LoVo (cell line): Measurements from ENCODE around the gene SLC25A34.
"Not testable (repeated sequence)": the region's sequence is repeated elsewhere in the genome, so short reads cannot be mapped to it uniquely, and the experiment has no call there.

Experiments
- DNase-seq: peaks from one replicate; pipeline ENCODE4 v3.0.0-alpha.2; 2016; ENCODE audit warnings: low spot score

The SLC25A34 gene

DNA sequence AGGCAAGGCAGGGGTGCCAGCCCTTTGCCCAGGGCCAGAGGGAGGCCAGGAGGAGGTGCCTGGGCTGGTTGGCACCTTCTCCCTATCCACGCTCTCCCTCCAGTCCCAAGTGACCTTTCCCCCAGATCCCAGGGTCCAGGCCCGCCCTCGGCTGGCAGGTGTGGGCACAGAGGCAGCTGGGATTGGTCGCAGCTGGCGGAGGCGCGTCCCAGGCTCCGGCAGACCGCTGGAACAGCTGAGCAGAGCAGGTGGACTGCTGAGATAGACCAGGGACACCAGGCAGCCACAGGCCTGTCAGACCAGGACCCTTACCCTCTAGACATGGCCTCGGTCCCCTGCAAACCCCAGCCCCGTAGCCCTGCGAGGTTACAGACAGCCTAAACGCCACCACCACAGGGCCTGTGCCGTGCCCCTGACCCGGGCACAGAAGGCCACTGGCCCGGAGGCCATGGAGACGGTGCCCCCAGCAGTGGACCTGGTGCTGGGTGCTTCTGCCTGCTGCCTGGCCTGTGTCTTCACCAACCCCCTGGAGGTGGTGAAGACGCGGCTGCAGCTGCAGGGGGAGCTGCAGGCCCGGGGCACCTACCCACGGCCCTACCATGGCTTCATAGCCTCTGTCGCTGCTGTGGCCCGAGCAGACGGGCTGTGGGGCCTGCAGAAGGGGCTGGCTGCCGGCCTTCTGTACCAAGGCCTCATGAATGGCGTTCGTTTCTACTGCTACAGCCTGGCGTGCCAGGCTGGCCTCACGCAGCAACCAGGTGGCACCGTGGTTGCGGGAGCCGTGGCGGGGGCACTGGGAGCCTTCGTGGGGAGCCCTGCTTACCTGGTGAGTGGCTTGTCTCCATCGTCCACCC, at the start of gene SLC25A34:
Gene SLC25A34, plus strand, starts transcription at position 221 of the 854 bp plus-strand sequence. Its CDS starts 228 bp downstream, at position 449.
- DNase-seq, result no peak

DNA sequence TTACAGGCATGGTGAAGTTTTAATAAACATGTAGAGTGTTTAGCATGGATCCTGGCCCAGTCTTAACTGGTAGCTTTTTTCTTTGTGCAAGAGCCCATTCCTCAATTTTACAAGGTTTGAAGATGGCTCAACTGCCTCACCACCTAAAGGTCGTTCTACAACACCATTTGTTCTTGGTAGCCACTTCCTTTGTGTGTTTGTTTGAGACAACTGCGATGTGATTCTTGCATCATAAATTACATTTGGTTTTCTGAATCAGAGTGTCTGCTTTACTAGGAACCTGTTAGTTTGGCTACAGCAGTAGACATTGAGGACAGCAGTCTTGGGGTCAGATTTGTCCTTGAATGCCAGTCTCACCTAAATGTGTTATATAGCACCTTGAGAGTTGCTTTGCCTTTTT, 48.6 kb upstream of the SLC25A34 start:
- no peak for DNase-seq

DNA sequence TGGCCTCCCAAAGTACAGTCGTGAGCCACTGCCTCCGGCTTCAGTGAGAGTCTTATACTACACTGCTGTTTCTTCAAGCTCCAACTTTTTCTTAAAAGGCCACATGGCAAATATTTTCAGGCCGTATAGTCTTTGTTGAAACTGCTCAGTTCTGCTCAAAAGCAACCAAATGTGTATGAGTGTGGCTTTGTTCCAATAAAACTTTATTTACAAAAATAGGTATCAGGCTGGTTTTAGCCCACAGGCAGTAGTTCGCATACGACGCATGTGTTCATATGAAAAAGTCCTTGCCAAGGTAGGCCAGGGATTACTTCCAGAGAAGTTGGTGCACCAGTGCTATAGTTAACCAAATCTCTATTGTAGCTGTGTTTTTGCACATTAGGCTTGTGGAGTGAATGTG, 45.7 kb upstream of the SLC25A34 start:
- no peak for DNase-seq

DNA sequence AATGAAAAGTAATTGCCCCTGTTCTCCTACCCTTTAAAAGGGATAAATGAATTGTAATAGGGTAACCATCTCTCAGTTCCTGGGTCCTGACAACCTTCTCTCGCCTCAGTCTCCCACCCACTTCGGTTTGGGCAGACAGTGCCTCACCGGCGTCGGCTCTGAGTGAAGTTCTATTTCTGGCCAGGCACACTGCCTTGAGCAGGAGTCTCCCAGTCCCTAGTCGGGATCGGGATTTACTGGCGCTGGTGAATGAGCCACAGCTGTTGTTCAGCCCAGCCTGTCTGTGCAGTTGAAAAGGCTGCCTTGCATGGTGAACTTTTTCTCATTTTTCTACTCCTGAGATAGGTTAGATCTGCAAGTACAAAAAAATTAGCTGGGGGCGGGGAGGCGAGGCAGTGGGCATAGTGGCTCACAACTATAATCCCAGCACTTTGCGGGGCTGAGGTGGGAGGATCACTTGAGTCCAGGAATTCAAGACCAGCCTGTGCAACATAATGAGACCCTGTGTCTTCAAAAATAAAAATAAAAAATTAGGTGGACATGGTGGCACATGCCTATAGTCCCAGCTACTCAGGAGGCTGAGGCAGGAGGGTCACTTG, 44.5 kb upstream of the SLC25A34 start:
- no peak for DNase-seq

DNA sequence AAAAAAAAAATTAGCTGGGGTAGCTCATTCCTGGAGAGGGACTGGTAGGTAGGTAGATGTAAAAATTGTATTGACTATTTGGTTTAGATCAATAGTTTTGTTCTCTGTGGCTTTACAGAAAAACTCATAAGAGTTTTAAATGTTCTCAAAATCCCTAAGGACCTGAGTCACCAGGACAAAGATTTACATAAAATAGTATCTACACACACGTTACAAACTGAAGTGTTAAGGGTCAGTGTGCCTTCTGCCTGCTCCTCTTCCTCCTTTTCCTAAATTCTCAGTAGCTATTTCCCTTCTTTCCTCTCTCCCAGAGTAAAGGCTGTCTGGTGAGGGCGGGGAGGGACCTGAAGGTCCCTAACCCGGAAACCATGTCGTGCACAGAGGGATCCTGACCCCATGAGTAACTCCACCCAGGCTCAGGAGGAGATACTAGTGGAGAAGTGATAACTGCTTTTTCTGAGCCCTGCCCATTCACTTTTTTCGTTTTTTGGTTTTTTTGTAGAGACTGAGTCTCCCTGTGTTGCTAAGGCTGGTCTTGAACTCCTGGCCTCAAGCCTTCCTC, 43.9 kb upstream of the SLC25A34 start:
- DNase-seq, result no peak

DNA sequence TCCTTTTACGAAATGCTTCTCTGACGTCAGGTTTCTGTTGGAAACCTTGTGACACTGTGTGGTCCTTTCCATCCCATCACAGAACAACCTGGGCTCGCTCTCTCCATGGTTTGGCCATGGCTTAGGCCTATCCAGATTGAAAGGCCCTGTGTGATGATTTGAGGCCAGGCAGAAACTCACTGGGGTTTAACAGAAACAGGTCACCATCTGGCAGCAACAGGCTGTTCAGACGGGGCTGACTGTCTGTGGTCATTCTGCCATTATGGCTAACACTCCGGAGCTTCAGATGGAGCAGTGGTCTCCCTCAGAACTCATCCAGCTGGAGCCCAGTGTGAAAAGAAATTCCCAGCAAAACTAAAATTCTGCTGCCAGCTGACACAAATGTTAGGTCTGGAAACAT, 42.7 kb upstream of the SLC25A34 start:
- DNase-seq, result no peak

DNA sequence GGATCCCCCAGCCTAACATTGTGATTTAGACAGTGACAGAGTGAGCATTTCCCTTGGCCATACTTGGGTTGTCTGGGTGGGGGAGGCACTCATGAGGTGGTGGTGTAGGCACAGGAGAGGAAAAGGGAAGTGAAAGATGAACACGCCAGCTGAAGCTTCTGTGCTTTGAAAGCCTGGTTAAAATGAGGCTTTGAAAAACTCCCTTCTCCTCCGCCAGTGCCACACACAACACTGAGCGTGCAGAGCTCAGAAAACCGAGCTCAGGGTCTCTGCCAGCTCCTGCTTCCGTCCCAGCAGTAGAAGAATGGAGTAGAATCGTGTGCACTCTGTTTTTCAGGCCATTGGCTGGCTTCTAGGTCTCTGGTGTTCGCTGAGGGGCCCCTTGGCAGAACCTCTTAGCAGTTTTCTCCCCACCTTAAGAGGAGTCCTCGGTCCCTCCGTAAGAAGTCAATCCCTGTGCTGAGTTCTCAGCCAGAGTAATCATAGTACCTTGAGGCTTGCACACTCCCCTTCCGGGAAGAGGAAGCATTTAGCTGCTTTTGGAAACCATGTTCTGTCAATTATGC, 39.0 kb upstream of the SLC25A34 start:
- DNase-seq, result no peak

DNA sequence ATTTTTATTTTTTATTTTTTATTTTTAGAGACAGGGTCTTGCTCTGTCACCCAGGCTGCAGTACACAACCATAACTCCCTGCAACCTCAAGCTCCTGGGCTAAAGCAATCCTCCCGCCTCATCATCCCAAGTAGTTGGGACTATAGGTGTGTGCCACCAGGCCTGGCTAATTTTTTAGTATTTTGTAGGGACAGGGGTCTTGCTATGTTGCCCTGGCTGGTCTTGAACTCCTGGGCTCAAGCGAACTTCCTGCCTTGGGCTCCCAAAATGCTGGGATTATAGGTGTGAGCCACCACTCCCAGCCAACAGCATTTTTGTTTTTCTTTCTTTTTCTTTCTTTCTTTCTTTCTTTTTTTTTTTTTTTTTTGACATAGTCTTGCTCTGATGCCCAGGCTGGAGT, 37.9 kb upstream of the SLC25A34 start:
- DNase-seq, result no peak

DNA sequence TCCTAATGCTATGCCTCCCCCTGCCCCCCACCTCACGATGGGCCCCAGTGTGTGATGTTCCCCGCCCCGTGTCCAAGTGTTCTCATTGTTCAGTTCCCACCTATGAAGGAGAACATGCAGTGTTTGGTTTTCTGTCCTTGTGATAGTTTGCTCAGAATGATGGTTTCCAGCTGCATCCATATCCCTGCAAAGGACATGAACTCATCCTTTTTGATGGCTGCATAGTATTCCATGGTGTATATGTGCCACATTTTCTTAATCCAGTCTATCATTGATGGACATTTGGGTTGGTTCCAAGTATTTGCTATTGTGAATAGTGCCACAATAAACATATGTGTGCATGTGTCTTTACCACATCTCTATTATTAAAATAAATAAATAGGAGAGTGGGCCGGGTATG, 36.7 kb upstream of the SLC25A34 start:
- not testable (repeated sequence) for DNase-seq

DNA sequence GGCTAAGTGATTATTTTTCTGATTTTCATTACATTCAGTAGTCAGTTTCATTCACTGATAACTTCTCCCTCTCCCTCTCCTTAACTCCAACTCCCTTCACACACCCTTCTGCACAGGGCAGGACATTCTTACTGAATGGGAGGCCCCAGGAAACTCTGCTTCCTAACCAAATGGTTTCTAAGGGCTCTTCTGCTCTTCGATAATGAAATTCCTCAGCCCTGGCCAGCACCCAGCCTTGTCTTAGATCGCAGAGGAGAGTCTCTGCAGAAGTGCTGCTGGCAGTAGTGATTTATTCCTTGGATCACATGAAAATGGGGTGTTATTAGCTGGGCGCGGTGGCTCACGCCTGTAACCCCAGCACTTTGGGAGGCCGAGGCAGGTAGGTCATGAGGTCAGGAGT, 35.5 kb upstream of the SLC25A34 start:
- no peak for DNase-seq

DNA sequence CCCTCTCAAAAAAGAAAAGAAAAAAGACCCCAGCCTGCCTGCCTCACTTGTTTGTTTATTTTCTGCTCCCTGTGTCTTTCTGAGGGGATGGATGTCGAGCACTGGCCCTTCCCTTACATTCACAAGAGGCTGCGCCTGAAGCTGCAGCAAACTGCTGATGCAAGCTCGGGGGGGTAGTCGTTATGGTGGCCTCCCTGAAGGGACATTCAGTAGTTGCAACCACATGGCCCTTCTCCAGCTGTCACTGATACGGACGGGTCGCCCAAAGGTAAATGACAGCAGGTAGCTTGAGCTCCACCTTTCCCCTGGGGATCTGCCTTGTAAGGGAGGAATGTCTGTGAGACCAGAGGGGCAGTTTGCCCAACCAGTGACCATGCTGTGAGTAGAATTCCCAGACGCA, 34.3 kb upstream of the SLC25A34 start:
- DNase-seq, result no peak

DNA sequence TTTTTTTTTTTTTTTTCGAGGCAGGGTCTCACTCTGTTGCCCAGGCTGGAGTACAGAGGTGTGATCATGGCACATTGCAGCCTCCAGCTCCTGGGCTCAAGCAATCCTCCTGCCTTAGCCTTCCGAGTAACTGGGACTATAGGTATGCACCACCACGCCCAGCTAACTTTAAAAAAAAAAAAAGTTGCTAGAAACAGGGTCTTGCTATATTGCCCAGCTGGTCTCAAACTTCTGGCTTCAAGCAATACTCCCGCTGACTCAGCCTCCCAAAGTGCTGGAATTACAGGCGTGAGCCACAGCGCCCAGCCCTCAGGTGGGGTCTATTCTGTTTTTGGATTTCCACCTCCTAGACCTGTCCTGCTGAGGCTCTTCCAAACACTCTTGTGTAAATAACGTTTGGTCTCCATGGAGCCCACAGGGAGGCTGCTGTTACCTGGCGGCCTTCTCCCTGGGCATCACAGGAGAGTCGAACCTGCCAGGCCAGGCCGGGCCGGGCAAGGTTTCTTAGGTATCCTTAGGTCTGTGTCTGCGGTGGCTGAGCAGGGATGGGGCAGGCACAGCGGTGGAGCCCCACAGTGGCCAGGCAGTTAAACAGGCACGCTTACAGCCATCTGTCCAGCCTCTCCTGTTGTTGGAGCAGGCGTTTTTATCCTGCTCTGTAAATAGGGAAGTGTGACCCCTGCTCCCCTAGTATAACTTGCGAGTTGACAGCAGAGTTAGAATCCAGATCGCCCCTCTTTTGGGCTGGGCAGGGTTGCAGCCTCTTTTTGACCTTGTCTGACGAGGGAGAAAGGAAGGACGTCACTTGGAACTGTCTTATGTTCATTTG, 33.1 kb upstream of the SLC25A34 start:
- DNase-seq, result no peak

DNA sequence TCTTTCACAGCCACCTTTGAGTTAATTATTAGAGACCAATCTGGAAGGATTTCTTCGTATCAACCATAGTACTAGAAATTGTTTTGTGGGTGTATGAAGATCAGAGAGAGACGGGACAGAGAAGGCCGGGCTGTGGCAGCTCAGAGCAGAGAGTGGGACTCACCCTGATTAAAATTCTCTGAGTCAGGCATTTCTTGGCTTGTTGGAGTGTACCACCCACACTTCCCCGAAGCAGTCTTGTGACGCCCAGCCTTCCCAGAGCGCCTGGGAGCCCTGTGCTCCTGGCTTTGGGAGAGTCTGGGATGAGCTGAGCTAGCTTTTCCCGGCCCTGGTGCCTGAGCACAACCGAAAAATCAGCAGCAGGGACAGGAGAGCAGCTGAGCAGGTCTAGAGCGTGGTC, 32.5 kb upstream of the SLC25A34 start:
- DNase-seq, result no peak

DNA sequence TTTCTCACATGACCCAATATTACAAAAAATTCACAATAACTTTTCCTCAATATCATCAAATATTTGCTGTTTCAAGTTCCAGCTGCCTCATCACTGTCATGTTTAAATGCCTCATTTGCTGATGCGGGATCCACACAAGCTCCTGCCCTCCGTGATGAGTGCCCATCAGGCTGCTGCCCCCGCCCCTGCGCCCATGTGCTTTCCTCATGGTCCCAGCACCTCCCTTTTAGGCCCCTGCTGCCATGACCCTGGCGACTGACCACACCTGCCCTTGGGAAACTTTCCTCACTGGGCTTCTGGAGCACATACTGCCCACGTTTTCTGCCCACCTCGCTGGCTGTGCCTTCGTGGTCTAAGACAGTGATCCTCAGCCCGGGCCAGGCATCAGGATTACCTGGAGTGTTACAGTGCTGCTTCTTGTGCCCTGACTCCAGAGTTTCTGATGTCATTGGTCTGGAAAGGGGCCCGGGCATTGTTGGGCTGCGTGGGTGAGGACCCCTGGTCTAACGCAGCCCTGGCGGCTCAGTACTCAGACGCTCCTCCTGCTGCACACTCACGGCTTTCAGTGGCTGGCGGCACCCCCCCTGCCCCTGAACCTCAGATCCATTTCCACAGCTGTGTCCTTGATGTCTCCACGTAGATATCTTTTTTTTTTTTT, 31.4 kb upstream of the SLC25A34 start:
- DNase-seq, result no peak

DNA sequence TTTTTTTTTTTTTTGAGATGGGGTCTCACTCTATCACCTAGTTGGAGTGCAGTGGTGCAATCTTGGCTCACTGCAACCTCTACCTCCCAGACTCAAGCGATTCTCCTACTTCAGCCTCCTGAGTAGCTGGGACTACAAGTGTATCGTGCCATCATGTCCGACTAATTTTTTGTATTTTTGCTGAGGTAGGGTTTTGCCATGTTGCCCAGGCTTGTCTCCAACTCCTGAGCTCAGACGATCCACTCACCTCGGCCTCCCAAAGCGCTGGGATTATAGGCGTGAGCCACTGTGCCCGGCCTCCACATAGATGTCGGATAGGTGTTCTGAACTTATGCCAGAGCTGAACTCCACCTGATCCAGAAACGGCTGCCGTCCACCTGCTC, 30.9 kb upstream of the SLC25A34 start:
- no peak for DNase-seq

DNA sequence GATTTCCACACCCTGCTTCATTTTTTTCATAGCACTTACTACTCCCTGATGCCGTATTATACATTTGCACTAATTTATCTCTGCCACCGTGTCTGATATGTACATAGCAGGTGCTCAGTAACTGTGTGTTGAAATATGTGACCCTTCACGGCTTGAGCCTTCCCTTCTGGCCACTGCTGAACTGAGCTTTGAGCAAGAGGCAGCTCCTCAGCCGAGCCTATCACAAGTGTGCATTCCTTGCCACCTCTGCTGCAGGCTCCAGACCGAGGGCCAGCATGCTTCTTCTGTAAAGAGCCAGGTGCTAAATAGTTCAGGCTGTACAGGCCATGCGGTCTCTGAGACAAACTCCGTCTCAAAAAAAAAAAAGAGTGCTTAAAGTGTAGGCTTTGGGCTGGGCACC, 29.3 kb upstream of the SLC25A34 start:
- DNase-seq, result no peak

DNA sequence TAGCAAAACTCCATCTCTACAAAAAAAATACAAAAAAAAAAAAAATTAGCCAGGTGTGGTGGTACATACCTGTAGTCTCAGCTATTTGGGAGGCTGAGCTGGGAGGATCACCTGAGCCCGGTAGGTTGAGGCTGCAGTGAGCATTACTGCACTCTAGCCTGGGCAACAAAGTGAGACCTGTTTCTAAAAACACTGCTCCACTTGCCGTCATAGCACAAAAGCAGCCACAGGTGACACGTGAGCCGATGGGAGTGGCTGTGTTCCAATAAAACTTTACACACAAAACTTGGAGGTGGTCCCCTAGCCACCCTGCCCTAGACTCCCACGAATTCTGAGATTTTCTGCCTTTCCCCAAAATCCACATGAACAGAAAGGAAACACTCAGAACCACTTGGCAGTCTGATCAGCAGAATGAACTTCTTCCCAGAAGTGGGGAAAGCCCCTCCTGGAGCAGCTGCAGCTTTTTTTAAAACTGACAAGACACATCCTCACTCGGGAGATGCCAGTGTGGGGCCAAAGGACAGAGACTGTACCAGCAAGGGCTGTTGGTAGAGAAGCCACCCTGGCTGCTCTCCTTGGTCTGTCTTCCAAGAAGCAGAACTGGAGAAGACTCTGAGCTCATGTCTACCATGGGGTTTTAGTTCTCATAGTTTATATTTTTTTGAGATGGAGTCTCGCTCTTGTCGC, 28.7 kb upstream of the SLC25A34 start:
- no peak for DNase-seq

DNA sequence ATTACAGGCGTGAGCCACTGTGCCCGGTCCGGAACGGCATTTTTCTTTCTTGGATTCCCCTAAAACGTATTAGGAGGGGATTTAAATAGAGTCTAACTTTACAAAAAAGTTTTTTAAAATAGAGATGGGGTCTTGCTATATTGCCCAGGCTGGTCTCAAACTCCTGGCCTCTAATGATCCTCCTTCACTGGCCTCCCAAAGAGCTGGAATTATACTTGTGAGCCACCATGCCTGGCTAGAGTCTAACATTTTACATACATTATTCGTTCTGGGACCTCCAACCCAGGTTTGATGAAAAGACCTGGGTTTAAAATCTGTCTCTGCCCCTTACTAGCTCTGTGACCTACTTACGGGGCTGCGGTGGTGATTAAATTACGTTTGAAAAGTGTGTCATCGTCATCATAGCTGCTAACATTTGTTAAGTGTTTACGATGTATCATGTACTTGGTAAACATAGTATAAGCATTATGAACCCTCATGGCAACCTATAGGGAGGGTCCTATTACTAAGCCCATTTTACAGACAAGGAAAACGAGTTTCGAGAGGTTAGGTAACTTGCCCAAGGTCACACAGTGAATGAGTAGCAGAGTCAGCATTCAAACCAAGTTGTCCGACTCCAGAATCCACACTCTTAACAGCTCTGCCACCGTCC, 27.4 kb upstream of the SLC25A34 start:
- no peak for DNase-seq

DNA sequence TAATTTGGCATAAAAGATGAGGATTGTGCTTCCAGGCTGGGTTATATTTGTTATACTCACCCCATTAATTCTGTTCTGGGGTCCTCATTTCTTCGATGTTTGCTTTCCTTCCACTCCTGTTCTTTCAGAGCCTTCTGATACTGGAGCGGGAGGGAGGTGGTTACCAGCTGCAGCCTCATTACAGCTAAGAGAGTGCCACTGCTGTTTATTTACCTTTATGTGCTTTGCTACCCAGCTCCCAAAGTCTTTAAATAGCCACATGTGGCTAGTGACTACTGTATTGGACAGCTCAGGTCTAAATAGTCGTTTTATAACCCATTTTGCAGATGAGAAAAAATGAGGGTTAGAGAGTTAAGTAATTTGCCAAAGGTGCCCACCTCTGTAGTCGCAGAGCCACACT, 26.8 kb upstream of the SLC25A34 start:
- no peak for DNase-seq

DNA sequence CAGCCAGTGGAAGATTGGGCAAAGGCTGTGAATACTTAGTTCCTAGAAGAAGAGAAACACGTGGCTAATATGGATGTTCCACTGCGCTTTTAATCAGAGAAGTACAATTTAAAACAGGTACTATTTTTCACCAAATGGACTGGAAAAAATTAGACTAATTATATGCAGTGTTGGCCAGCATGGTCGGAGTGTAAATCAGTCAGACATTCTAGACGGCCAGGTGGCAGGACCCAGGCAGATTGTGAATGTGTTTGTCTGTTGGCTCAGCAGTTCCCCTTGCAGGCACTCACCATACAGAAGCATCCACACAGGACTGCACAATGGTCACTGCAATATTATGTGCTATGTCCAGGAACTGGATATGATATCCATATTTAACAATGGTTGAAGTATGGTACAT, 23.9 kb upstream of the SLC25A34 start:
- no peak for DNase-seq
